MCF 10A (cell line): ENCODE data around the gene AMPD2. TPM values are rescaled to one million over a fixed set of nuclear protein-coding genes. Genes with fewer than 3 reads are reported as not detected.
"Not testable (repeated sequence)": the region's sequence is repeated elsewhere in the genome, so short reads cannot be mapped to it uniquely, and the experiment has no call there.

Experiments
- BruUV-seq: library from RNA; stranded (reverse); fragments of 400-500 nt; replicated peaks from 2 replicates; lab custom pipeline; 2021; lab: Mats Ljungman, UMichigan
- CTCF ChIA-PET: fragments of 300-600 bp; sonication (Branson Sonifier 250); formaldehyde crosslinking; extraction: SDS; loops from one replicate; lab custom pipeline; 2021; ENCODE audit warnings: antibody characterized with exemption, inconsistent platforms; lab: Yijun Ruan, JAX
- POLR2A ChIA-PET: fragments of 300-600, 350-650 bp; sonication (Branson Sonifier 250); formaldehyde crosslinking; extraction: SDS; loops from one replicate; lab custom pipeline; 2020; ENCODE audit warnings: antibody characterized with exemption, inconsistent platforms; lab: Yijun Ruan, JAX
- DNase-seq: peaks from one replicate; pipeline ENCODE4 v3.0.0-alpha.2; 2018; ENCODE audit not compliant: unreplicated experiment
- H3K27ac Mint-ChIP-seq: one replicate; pipeline ENCODE4 v1.8.0; 2022; ENCODE audit warnings: mild to moderate bottlenecking, low read depth, mixed read lengths; ENCODE audit not compliant: unreplicated experiment
- H3K27me3 Mint-ChIP-seq: one replicate; pipeline ENCODE4 v1.8.0; 2022; ENCODE audit warnings: mixed read lengths; ENCODE audit not compliant: insufficient read depth, unreplicated experiment
- H3K36me3 Mint-ChIP-seq: one replicate; pipeline ENCODE4 v1.8.0; 2022; ENCODE audit warnings: mild to moderate bottlenecking, moderate library complexity, mixed read lengths; ENCODE audit not compliant: insufficient read depth, unreplicated experiment
- H3K4me1 Mint-ChIP-seq: one replicate; pipeline ENCODE4 v1.8.0; 2022; ENCODE audit warnings: mixed read lengths; ENCODE audit not compliant: insufficient read depth, unreplicated experiment
- H3K4me3 Mint-ChIP-seq: one replicate; pipeline ENCODE4 v1.8.0; 2022; ENCODE audit warnings: mild to moderate bottlenecking, moderate library complexity, mixed read lengths; ENCODE audit not compliant: unreplicated experiment
- H3K9me3 Mint-ChIP-seq: one replicate; pipeline ENCODE4 v1.8.0; 2022; ENCODE audit warnings: mixed read lengths; ENCODE audit not compliant: unreplicated experiment
- CTCF ChIP-seq: fragments of 200-600 bp; IDR thresholded peaks from one replicate; pipeline ENCODE4 v1.8.0; 2022; ENCODE audit warnings: antibody characterized with exemption, mild to moderate bottlenecking; ENCODE audit not compliant: unreplicated experiment
- intact Hi-C: fragments of 100-400 bp; cut with micrococcal nuclease; formaldehyde crosslinking; loops from 2 replicates; pipeline ENCODE4 v1.14.1; 2022
- total RNA-seq: library from RNA; stranded (reverse); gene quantifications from 2 replicates; pipeline ENCODE4 v1.2.3, GENCODE V29; 2022

The AMPD2 gene
- total RNA-seq, 1 experiment from 2014 or later = 49.5 TPM

GRCh38 chr1:109664671-109665070 is 45.0 kb downstream of the AMPD2 start:
- H3K36me3 Mint-ChIP-seq = no peaks in the 10 kb centered on the region
- H3K4me1 Mint-ChIP-seq = no peaks in the 10 kb centered on the region
- CTCF ChIA-PET = interaction anchor here (0.6 kb wide), 1 partner anchor 28 kb away, joined by 3 read pairs; no protein-coding TSS in a partner anchor
- POLR2A ChIA-PET = no interaction called here
- no peaks in the 10 kb centered on the region for H3K27me3 Mint-ChIP-seq
- H3K9me3 Mint-ChIP-seq = no peaks in the 10 kb centered on the region
- intact Hi-C loops = no loop called here
- H3K4me3 Mint-ChIP-seq = no peak overlapping the region
- no peak for DNase-seq
- BruUV-seq = no TSS peak
- H3K27ac Mint-ChIP-seq = no peak overlapping the region
- no peak for TF ChIP-seq CTCF

DNA sequence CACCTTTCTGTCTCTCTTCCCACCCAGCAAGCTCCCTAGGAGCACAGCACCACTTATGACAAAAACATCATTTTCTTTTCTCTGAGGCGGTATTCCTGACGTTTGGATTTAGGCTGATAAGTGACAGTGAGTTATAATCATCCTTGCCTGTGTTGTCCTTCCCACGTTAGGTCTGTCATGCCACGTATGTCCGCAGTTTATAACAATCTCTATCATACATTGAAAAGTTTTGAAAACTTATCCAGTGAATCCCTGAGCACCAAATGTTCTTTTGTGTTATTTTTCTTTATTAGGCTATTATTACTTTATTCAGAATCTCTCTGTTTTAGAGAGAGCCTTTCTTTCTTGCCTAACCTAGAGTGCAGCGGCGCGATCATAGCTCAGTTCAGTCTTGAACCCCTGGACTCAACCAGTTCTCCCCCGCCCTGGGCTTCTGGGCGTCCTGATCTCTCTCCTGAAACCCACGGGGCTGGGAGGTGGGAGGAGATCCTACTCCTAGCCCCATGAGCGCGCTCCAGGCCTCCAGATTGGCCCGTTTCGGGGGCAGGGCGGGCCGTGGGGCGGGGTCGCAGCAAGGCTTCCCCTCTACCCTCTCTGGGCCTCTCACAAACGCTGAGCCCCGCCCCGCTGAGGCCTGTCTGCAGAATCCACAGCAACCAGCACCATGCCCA is 48.0 kb downstream of the AMPD2 start, which contains the start of gene GSTM2:
Gene GSTM2, plus strand, starts transcription at position 606 of the 671 bp plus-strand sequence. Its CDS starts 59 bp downstream, at position 665.
- no peak within 1 kb of the TSS for H3K27ac Mint-ChIP-seq
- no peak within 1 kb of the TSS for H3K4me3 Mint-ChIP-seq
- POLR2A ChIA-PET = no interaction called here
- H3K9me3 Mint-ChIP-seq = no peaks in the 10 kb centered on the region
- CTCF ChIA-PET = no interaction called here
- no peak for DNase-seq
- H3K36me3 Mint-ChIP-seq = no peaks in the 10 kb centered on the region
- H3K4me1 Mint-ChIP-seq = no peaks in the 10 kb centered on the region
- BruUV-seq = no TSS peak
- no peak for TF ChIP-seq CTCF
- H3K27me3 Mint-ChIP-seq = no peaks in the 10 kb centered on the region
- intact Hi-C loops = no loop called here

- CTCF ChIA-PET = interaction anchor here (1.2 kb wide), 1 partner anchor 107 kb away, joined by 3 read pairs; no protein-coding TSS in a partner anchor
- intact Hi-C loops = no loop called here
- no TSS peak for BruUV-seq
- Mint-ChIP-seq H3K4me1 (no peaks in the 10 kb centered on the region), H3K27ac (no peak overlapping the region), H3K27me3 (no peaks in the 10 kb centered on the region), H3K9me3 (no peaks in the 10 kb centered on the region), H3K36me3 (no peaks in the 10 kb centered on the region), H3K4me3 (no peak overlapping the region)
- POLR2A ChIA-PET = no interaction called here
- no peak for TF ChIP-seq CTCF
- no peak for DNase-seq
Observed at GRCh38 chr1:109668123-109668775, 48.6 kb downstream of the AMPD2 start.

GRCh38 chr1:109669246-109669948 is 49.8 kb downstream of the AMPD2 start:
- ChIA-PET POLR2A (no interaction called here), CTCF (interaction anchor here (0.7 to 1.2 kb wide), 2 partner anchors 17 to 105 kb away, joined by 3 read pairs; no protein-coding TSS in a partner anchor)
- H3K36me3 Mint-ChIP-seq = no peaks in the 10 kb centered on the region
- TF ChIP-seq CTCF = no peak
- intact Hi-C loops = no loop called here
- no peak overlapping the region for H3K4me3 Mint-ChIP-seq
- H3K4me1 Mint-ChIP-seq = no peaks in the 10 kb centered on the region
- no peaks in the 10 kb centered on the region for H3K27me3 Mint-ChIP-seq
- H3K27ac Mint-ChIP-seq = no peak overlapping the region
- H3K9me3 Mint-ChIP-seq = no peaks in the 10 kb centered on the region
- no TSS peak for BruUV-seq
- DNase-seq = no peak

GRCh38 chr1:109669949-109670302 is 50.3 kb downstream of the AMPD2 start:
- intact Hi-C loops, BruUV-seq, H3K27ac Mint-ChIP-seq, H3K27me3 Mint-ChIP-seq, H3K36me3 Mint-ChIP-seq, H3K4me1 Mint-ChIP-seq, DNase-seq, POLR2A ChIA-PET, H3K9me3 Mint-ChIP-seq, H3K4me3 Mint-ChIP-seq: not testable (repeated sequence)
- CTCF ChIA-PET = interaction anchor here (1.3 to 1.8 kb wide), 2 partner anchors 29 to 107 kb away, joined by 3 to 11 read pairs; no protein-coding TSS in a partner anchor
